ENCODE data around the gene NAGLU.

DNA sequence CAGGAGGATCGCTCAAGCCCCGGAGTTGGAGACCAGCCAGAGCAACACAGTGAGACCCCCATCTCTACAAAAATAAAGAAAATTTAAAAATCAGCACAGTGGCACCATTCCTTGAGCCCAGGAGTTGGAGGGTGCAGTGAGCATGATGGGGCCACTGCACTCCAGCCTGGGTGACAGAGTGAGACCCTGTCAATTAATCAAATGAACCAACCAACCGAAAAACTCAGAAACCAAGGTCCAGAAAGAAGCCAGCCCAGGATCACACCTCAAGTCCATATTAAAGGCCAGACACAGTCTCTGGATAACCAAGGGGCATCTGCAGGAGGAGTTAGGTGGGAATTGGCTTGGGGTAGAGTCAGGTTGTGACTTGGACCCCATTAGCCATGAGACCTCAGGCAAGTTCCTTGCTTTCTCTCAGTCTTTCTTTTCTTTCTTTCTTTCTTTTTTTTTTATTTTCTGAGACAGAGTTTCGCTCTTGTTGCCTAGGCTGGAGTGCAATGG, 19.1 kb downstream of the NAGLU start:
- TF ChIP-seq, protein P1, sequence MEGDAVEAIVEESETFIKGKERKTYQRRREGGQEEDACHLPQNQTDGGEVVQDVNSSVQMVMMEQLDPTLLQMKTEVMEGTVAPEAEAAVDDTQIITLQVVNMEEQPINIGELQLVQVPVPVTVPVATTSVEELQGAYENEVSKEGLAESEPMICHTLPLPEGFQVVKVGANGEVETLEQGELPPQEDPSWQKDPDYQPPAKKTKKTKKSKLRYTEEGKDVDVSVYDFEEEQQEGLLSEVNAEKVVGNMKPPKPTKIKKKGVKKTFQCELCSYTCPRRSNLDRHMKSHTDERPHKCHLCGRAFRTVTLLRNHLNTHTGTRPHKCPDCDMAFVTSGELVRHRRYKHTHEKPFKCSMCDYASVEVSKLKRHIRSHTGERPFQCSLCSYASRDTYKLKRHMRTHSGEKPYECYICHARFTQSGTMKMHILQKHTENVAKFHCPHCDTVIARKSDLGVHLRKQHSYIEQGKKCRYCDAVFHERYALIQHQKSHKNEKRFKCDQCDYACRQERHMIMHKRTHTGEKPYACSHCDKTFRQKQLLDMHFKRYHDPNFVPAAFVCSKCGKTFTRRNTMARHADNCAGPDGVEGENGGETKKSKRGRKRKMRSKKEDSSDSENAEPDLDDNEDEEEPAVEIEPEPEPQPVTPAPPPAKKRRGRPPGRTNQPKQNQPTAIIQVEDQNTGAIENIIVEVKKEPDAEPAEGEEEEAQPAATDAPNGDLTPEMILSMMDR (IDR thresholded peaks at IDR 0.05): no peak
- no peak for TF ChIP-seq POLR2A (IDR thresholded peaks at IDR 0.05)
- no peak for TF ChIP-seq POLR2AphosphoS5 (IDR thresholded peaks at IDR 0.05)
- no peak for TF ChIP-seq EP300 (IDR thresholded peaks at IDR 0.05)
